GM12878 (cell line): ENCODE results near the gene PSENEN. TPM values are rescaled to one million over a fixed set of nuclear protein-coding genes. Genes with fewer than 3 reads are reported as not detected.

Experiments
- ATF2 ChIP-seq: IDR thresholded peaks from 2 replicates; pipeline ENCODE4 v1.6.1; 2012; ENCODE audit warnings: low read length, inconsistent platforms
- BRCA1 ChIP-seq: IDR thresholded peaks from 2 replicates; pipeline ENCODE4 v1.6.1; 2011; ENCODE audit warnings: low read depth, low read length, improper control_type of control experiment
- ETV6 ChIP-seq, 2 experiments: fragments of 450-650 bp in 1 of 2; IDR thresholded peaks in 1 of 2; conservative IDR thresholded peaks in 1 of 2; 2 replicates each; pipeline ENCODE4 v1.6.1; 2014; ENCODE audit warnings: antibody characterized with exemption in 1 of 2, borderline replicate concordance in 1 of 2, low read depth in 1 of 2, mild to moderate bottlenecking in 1 of 2, moderate library complexity in 1 of 2
- HDAC2 ChIP-seq: fragments of 200-600 bp; sonication (generic); IDR thresholded peaks from 2 replicates; pipeline ENCODE4 v1.6.1; 2017
- HSF1 ChIP-seq: fragments of 150-350 bp; IDR thresholded peaks from 2 replicates; pipeline ENCODE4 v1.6.1; 2014; ENCODE audit warnings: mild to moderate bottlenecking, low read depth, low read length
- JUNB ChIP-seq: IDR thresholded peaks from 2 replicates; pipeline ENCODE4 v1.6.1; 2016; ENCODE audit warnings: antibody characterized with exemption, mild to moderate bottlenecking
- TCF12 ChIP-seq: IDR thresholded peaks from 2 replicates; pipeline ENCODE4 v1.6.1; 2011; ENCODE audit warnings: low read depth, mild to moderate bottlenecking, low read length
- polyA plus RNA-seq, 11 experiments: library from polyadenylated mRNA; depleted of rRNA in 4 of 11; unstranded in 6 of 11; stranded (reverse) in 5 of 11; fragments of >200 nt; fragmentation: Nextera tagmentation in 4 of 11; fragmentation: Illumina TruSeq in 1 of 11; extraction: Ambion mirVana in 4 of 11; extraction: Trizol in 1 of 11; gene quantifications; 1 replicate in 1 of 11; 2 replicates in 10 of 11; pipeline versions ENCODE4 v1.2.1 to v1.2.3, GENCODE V29; 2011 to 2016; ENCODE audit warnings: inconsistent platforms in 2 of 11, missing spikeins in 2 of 11, low read depth in 1 of 11
- total RNA-seq, 4 experiments: library from RNA; depleted of rRNA in 3 of 4; stranded (reverse); fragments of >200 nt in 3 of 4; fragmentation: Illumina TruSeq in 1 of 4; extraction: Trizol in 1 of 4; gene quantifications; 2 replicates each; pipeline versions ENCODE4 v1.2.1 to v1.2.3, GENCODE V29; 2013 to 2021

PSENEN gene
- total and polyA plus RNA-seq, 10 of the 15 experiments (the other 5 are each of a cell fraction or from before 2014, with no cell fraction given) = 14.4 to 178 (median 43.5) TPM

GRCh38 chr19:35710784-35711723, 34.4 kb upstream of the PSENEN start (continued):
- TF ChIP-seq ATF2 (peak; percentile 54), BRCA1 (no peak), JUNB (peak; percentile 97), HDAC2 (no peak), HSF1 (no peak), ETV6 (conservative IDR thresholded peaks at IDR 0.05 in 1 of 2, IDR thresholded peaks at IDR 0.05 in 1 of 2; ENCODE audit: borderline replicate concordance in 1 of 2, low read depth in 1 of 2) (peak in 1 of 2 experiments; percentile 82; a peak in 2 of 4 replicates), TCF12 (peak; percentile 38; the same call in 1 of the 2 replicates)
